HEK293 (cell line): ENCODE data around the gene SNAPC4.

ENCODE experiments used
- CTCF ChIA-PET: fragments of 350-600 bp; formaldehyde crosslinking; extraction: SDS; loops from one replicate; lab custom pipeline; 2021; ENCODE audit warnings: antibody characterized with exemption; lab: Yijun Ruan, JAX
- POLR2A ChIA-PET: fragments of 300-600 bp; formaldehyde crosslinking; extraction: SDS; loops from one replicate; lab custom pipeline; 2020; ENCODE audit warnings: antibody characterized with exemption, inconsistent platforms; lab: Yijun Ruan, JAX
- H3K27ac ChIP-seq: fragments of 200-500 bp; sonication (Bioruptor generic); 2 replicates; pipeline ENCODE4 v1.5.1; 2014; ENCODE audit warnings: low read depth, low read length, control low read depth, inconsistent platforms; ENCODE audit errors: extremely low read depth
- H3K36me3 ChIP-seq, 2 experiments: fragments of 200-500 bp in 1 of 2; sonication (Bioruptor generic) in 1 of 2; 1 replicate in 1 of 2; 2 replicates in 1 of 2; pipeline ENCODE4 v1.5.1; 2014 to 2017; ENCODE audit warnings: inconsistent platforms in 2 of 2, low read length in 2 of 2; ENCODE audit not compliant: control insufficient read depth in 2 of 2, insufficient read depth in 1 of 2
- H3K4me1 ChIP-seq: fragments of 200-500 bp; sonication (Bioruptor generic); 2 replicates; pipeline ENCODE4 v1.5.1; 2014; ENCODE audit warnings: mild to moderate bottlenecking, low read length, inconsistent platforms; ENCODE audit not compliant: control insufficient read depth, insufficient read depth
- H3K4me3 ChIP-seq: 2 replicates; pipeline ENCODE4 v1.5.1; 2011; ENCODE audit warnings: low read depth, mild to moderate bottlenecking, control low read depth, low read length, moderate library complexity
- H3K9me3 ChIP-seq: fragments of 200-500 bp; sonication (Bioruptor generic); 2 replicates; pipeline ENCODE4 v1.5.1; 2014; ENCODE audit warnings: low read depth, low read length, inconsistent platforms; ENCODE audit not compliant: control insufficient read depth, insufficient read depth
- EGR2 ChIP-seq: fragments of 450-650 bp; formaldehyde crosslinking; IDR thresholded peaks from 2 replicates; pipeline ENCODE4 v1.5.1; 2016; ENCODE audit warnings: low read depth, missing biosample characterization, missing genetic modification characterization
- KLF16 ChIP-seq: fragments of 450-650 bp; formaldehyde crosslinking; IDR thresholded peaks from 2 replicates; pipeline ENCODE4 v1.5.1; 2017; ENCODE audit warnings: missing biosample characterization, missing genetic modification characterization
- PRDM4 ChIP-seq: fragments of 450-650 bp; formaldehyde crosslinking; IDR thresholded peaks from 2 replicates; pipeline ENCODE4 v1.5.1; 2017; ENCODE audit warnings: missing biosample characterization, missing genetic modification characterization
- SCRT1 ChIP-seq: fragments of 450-650 bp; formaldehyde crosslinking; IDR thresholded peaks from 2 replicates; pipeline ENCODE4 v1.5.1; 2016; ENCODE audit warnings: missing biosample characterization, missing genetic modification characterization, borderline replicate concordance
- SCRT2 ChIP-seq: fragments of 450-650 bp; formaldehyde crosslinking; IDR thresholded peaks from 2 replicates; pipeline ENCODE4 v1.5.1; 2016; ENCODE audit warnings: missing biosample characterization, missing genetic modification characterization
- SETDB1 ChIP-seq: IDR thresholded peaks from one replicate; pipeline ENCODE4 v1.6.1; 2017; ENCODE audit warnings: mild to moderate bottlenecking, low read length, moderate library complexity, mixed read lengths; ENCODE audit not compliant: insufficient read length
- ZNF157 ChIP-seq: fragments of 450-650 bp; formaldehyde crosslinking; IDR thresholded peaks from 2 replicates; pipeline ENCODE4 v1.5.1; 2016; ENCODE audit warnings: missing biosample characterization, missing genetic modification characterization
- ZNF19 ChIP-seq: fragments of 450-650 bp; formaldehyde crosslinking; IDR thresholded peaks from 2 replicates; pipeline ENCODE4; 2016; ENCODE audit warnings: missing biosample characterization, missing genetic modification characterization, low read depth
- ZNF223 ChIP-seq: fragments of 450-650 bp; formaldehyde crosslinking; IDR thresholded peaks from 2 replicates; pipeline ENCODE4 v1.5.1; 2016; ENCODE audit warnings: missing biosample characterization, missing genetic modification characterization
- ZNF26 ChIP-seq: fragments of 450-650 bp; formaldehyde crosslinking; IDR thresholded peaks from 2 replicates; pipeline ENCODE4 v1.5.1; 2016; ENCODE audit warnings: missing biosample characterization, missing genetic modification characterization
- ZNF398 ChIP-seq: fragments of 450-650 bp; formaldehyde crosslinking; IDR thresholded peaks from 2 replicates; pipeline ENCODE4 v1.5.1; 2017; ENCODE audit warnings: missing biosample characterization, missing genetic modification characterization
- ZNF48 ChIP-seq: fragments of 450-650 bp; formaldehyde crosslinking; IDR thresholded peaks from 2 replicates; pipeline ENCODE4 v1.5.1; 2016; ENCODE audit warnings: missing biosample characterization, missing genetic modification characterization
- ZNF610 ChIP-seq: fragments of 450-650 bp; formaldehyde crosslinking; IDR thresholded peaks from 2 replicates; pipeline ENCODE4 v1.5.1; 2016; ENCODE audit warnings: missing biosample characterization, missing genetic modification characterization, borderline replicate concordance
- ZNF660 ChIP-seq: fragments of 450-650 bp; IDR thresholded peaks from 2 replicates; pipeline ENCODE4 v1.5.1; 2018; ENCODE audit warnings: missing biosample characterization, mild to moderate bottlenecking, missing genetic modification characterization
- ZNF791 ChIP-seq: fragments of 450-650 bp; formaldehyde crosslinking; IDR thresholded peaks from 2 replicates; pipeline ENCODE4 v1.5.1; 2016; ENCODE audit warnings: missing biosample characterization, missing genetic modification characterization
- ZSCAN5A ChIP-seq: fragments of 450-650 bp; formaldehyde crosslinking; IDR thresholded peaks from 2 replicates; pipeline ENCODE4 v1.5.1; 2016; ENCODE audit warnings: missing biosample characterization, missing genetic modification characterization

SNAPC4 gene

GRCh38 chr9:136377341-136378169, 22.4 kb downstream of the SNAPC4 start (continued):
- TF ChIP-seq ZNF26 (no peak), ZNF610 (no peak), ZNF19 (no peak), ZNF398 (tag by site-specific recombination) (no peak), EGR2 (tag by site-specific recombination) (no peak), SCRT1 (tag by site-specific recombination) (no peak), ZNF157 (no peak), ZNF660 (no peak)

- Histone ChIP-seq H3K4me3 (no peak overlapping the region), H3K4me1 (no peaks in the 10 kb centered on the region), H3K36me3 (peaks cover 0 to 69% of the 10 kb centered on the region in 2 experiments; a peak in 1 of 3 replicates), H3K27ac (no peak overlapping the region), H3K9me3 (no peaks in the 10 kb centered on the region)
- ChIA-PET POLR2A (interaction anchor here (1.8 to 1.9 kb wide), 2 partner anchors 10 to 13 kb away, joined by 5 to 16 read pairs; partner anchors contain the start of gene DNLZ), CTCF (interaction anchor here (0.6 to 1.0 kb wide), 2 partner anchors 10 to 13 kb away, joined by 3 to 4 read pairs; partner anchors contain the start of gene DNLZ)
- TF ChIP-seq PRDM4 (tag by site-specific recombination) (no peak), KLF16 (tag by site-specific recombination) (no peak), ZNF610 (no peak), SETDB1 (no peak), ZNF48 (no peak), ZSCAN5A (tag by site-specific recombination) (no peak), ZNF791 (tag by site-specific recombination) (no peak), ZNF223 (tag by site-specific recombination) (no peak), SCRT2 (tag by site-specific recombination) (no peak)
Observed at GRCh38 chr9:136376457-136376856, 23.5 kb downstream of the SNAPC4 start.
